Measurements from ENCODE around the gene CRYBG1.
A peak's percentile ranks its signal among the peaks of the same experiment; 100 is the strongest.

CRYBG1 gene, protein sequence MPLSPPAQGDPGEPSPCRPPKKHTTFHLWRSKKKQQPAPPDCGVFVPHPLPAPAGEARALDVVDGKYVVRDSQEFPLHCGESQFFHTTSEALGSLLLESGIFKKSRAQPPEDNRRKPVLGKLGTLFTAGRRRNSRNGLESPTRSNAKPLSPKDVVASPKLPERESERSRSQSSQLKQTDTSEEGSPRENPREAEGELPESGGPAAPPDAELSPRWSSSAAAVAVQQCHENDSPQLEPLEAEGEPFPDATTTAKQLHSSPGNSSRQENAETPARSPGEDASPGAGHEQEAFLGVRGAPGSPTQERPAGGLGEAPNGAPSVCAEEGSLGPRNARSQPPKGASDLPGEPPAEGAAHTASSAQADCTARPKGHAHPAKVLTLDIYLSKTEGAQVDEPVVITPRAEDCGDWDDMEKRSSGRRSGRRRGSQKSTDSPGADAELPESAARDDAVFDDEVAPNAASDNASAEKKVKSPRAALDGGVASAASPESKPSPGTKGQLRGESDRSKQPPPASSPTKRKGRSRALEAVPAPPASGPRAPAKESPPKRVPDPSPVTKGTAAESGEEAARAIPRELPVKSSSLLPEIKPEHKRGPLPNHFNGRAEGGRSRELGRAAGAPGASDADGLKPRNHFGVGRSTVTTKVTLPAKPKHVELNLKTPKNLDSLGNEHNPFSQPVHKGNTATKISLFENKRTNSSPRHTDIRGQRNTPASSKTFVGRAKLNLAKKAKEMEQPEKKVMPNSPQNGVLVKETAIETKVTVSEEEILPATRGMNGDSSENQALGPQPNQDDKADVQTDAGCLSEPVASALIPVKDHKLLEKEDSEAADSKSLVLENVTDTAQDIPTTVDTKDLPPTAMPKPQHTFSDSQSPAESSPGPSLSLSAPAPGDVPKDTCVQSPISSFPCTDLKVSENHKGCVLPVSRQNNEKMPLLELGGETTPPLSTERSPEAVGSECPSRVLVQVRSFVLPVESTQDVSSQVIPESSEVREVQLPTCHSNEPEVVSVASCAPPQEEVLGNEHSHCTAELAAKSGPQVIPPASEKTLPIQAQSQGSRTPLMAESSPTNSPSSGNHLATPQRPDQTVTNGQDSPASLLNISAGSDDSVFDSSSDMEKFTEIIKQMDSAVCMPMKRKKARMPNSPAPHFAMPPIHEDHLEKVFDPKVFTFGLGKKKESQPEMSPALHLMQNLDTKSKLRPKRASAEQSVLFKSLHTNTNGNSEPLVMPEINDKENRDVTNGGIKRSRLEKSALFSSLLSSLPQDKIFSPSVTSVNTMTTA (N-terminal part only)

DNA sequence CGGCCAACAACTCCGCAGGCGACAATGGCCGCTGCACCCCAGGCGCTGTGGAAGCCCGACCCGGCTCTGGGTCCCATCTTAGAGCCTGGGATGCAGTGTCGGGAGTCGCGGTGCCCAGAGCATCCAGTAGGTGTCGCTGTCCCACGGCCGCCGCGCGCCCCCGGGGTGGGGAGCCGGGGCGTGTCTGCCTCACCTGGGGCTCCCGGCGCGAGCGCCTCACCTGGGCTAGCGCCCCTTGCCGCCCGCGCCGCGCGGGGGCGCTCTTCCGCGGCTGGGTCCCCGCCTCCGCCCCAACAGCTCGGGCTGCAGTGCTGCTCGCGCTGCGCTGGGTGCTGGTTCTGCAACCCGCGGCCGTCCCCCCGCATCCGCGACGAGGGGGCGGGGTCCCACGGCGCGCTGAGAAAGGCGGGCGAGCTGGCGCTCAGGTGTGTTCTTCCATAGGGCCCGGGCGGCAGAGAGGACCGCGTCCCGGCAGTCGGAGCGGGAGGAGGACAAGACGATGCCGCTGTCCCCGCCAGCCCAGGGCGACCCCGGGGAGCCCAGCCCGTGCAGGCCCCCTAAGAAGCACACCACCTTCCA, at the start of gene CRYBG1:
TSS of gene CRYBG1 (plus strand) at position 308 of the 579 bp plus-strand sequence. CDS start at position 500, 192 bp downstream.
- DNase-seq, result peak; percentile 66 to 78

DNA sequence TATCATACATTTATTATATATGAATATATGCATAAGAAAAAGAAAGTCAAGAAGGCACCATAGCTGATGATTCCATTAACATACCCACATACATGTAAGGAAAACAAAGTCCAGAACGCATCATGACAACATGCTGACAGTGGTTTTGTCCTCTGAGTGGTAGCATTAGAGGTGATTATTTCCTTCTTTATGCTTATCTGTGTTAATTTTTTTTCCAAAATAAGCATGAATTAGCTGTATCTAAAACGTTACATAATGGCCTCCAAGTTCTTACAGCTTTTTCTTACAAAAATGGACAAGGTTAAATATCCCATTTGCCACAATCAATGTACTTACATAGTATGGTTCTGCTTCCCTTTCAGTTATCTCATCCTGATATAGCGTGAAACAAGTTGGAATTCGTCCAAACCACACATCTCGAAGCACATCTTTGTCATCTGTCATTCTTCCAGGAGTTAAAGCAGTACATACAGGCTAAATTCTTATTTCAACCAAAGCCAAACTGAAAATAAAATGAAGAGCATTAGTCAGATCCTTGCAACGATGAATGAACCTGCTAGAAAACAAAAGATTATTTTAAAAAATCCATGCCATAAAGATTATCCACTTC, 44.6 kb upstream of the CRYBG1 start:
- no peak for DNase-seq

DNA sequence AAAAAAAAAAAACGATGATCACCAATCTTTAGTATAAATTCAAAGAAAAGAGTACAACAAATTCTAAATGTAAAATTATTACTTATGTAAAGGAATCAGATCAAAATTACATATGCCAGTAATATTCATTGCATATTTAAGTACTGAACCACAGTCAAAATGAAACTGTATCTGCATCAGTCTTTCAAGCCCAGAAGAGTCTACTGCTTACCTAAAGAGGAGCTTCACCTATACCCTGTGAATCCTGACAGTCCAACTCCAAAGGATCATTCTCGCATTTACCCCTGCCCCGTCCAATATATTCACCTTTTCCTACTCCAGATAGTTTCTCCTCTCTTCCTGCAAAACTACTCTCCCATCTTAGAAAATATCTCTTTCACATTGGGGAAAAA, 44.1 kb upstream of the CRYBG1 start:
- DNase-seq, result no peak

DNA sequence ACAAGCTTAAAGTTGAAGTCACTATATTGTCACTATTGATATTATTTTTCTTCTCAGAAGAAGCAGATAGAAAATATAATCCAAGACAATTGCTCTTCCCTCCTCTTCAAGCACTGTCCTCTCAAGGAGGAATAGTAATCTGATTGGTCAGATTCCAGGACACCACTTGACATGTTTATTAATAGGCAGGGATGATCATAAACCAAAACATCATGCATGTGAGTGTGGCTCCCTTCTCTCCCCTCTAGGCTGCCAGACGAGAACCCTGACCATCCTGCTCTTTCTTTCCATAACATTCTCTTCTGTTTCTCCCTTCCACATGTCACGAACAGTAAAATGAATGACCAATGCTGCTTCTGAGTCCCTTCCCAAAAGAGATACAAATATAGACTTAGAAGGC, 42.5 kb upstream of the CRYBG1 start:
- no peak for DNase-seq

DNA sequence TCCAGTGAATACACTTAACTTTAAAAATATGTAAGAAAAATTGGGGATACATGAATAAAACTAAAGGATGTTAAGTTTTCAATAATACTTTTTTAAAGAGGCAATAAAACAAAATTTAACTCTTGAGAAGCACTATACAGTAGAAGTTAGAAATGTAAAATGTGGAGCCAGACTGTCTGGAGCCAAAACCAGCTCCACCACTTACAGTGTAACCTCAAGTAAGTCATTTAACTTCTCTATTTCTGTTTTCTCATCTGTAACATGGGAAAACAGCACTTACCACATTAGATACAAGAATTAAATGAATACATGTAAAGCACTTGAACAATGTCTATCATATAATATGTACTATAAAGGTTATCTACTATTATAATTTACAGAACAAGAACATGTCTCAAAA, 41.7 kb upstream of the CRYBG1 start:
- no peak for DNase-seq

DNA sequence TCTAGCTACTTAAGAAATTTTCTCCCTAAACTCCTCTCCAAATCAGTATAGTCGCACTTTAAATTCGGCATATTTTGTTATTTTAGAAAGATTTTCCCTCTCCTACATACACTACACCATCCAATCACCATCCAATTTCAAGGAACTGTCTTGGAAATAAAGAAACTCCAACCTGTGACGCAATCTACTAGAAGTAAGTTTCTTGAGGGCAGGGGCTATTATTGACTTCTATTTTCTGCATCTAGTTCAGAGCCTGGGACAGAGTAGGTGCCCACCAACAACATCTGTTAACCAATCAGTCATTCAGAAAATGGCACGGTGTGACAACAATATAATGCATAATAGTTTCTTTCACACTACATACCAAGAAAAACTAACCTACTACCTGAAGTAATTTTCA, 38.6 kb upstream of the CRYBG1 start:
- DNase-seq, result no peak

DNA sequence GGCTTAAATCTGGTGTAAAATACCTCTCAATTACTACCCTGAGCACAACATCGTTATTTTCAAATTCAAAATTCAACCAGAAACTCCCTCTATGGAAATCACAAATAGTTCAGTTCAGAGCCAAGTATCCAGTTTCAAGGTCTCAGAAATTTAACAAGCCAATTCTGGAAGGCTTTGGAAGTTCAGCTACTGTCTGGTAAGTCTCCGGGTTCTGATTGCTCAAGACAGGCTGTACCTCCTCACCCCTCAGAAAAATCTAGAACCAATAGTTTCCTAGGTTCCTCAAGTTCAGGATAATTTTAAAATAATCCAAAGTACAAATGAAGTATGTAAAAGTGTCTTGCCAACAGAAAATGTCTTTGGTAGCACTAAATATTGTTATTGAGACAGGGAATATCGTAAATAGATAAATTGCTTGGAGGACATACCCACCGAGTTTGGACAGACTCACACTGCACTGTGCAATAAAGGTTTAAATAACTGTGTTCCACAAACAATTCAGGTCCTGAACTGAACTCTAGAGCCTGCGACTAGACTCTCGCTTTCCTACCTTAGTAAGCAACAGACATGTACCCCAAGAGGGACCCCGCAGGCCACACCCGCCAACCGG, 35.7 kb upstream of the CRYBG1 start:
- no peak for DNase-seq

DNA sequence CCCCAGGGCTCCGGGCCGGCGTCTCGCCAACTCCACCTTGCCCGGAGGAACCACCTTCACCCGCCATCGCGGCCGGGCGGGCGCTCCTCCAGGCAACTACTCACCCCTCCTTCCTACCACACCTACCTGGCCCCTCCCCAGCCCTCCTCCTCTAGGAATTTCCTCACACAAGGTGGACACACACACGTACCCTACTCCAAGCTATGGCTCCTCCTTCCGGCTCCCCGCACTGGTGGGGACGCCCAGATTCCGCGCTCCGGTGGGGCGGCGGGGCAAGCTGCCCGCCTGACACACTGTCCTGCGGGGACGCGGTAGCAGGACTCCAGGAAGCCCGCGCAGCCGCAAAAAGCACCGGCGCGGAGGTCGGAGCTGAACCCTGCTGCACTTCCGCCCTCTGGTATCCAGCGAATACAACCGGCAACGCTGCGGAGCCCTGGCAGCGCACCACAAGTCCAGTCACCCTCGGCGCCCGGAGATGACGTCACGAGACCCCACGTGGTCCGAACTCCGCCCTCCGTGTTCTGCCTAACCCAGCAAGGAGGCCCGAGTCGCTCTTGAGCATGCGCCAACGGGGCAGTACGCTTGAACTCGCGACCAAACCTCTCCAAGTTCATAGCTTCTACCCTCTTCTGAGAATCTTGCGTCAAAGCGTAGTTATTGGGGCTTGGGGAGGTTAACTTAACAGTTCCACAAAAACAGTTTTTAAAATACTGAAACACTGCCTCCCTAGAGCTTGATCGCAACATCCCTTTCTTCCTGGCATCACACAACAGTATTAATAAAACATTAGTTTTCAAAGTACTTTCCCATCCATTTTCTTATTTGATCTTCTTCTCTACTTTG, 35.0 kb upstream of the CRYBG1 start, which contains the start of gene ATG5:
TSS of gene ATG5 (minus strand) at position 425 of the 843 bp plus-strand sequence. CDS start 9,552 bp downstream, outside the sequence.
- peak; percentile 99 to 100 for DNase-seq

DNA sequence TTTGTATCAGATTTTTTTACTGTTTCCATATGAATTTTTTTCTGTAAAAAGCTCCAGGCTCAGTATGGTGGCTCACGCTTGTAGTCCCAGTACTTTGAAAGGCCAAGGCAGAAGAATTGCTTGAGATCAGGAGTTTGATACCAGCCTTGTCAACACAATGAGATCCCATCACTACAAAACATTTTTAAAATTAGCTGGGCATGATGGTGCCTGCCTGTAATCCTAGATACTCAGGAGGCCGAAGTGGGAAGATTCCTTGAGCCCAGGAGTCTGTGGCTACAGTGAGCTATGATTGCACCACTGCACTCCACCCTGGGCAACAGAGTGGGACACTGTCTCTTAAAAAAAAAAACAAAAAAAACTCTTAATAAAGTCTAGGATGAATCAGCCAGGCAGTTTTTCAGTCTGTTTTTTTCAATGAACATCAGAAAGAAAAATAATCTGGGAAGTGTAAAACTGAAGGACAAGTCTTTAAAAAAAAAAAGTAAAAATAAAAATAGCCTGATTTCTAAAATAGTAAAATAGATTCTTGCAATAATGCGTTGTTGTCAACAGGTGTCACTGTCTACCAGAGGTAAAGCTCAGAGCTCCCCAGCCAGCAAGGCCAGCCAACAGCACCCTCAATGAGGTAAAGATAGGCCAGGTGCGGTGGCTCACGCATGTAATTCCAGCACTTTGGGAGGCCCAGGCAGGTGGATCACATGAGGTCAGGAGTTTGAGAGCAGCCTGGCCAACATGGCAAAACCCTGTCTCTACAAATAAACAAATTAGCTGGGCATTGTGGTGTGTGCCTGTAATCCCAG, 25.7 kb upstream of the CRYBG1 start:
- DNase-seq, result peak; percentile 33 to 38

DNA sequence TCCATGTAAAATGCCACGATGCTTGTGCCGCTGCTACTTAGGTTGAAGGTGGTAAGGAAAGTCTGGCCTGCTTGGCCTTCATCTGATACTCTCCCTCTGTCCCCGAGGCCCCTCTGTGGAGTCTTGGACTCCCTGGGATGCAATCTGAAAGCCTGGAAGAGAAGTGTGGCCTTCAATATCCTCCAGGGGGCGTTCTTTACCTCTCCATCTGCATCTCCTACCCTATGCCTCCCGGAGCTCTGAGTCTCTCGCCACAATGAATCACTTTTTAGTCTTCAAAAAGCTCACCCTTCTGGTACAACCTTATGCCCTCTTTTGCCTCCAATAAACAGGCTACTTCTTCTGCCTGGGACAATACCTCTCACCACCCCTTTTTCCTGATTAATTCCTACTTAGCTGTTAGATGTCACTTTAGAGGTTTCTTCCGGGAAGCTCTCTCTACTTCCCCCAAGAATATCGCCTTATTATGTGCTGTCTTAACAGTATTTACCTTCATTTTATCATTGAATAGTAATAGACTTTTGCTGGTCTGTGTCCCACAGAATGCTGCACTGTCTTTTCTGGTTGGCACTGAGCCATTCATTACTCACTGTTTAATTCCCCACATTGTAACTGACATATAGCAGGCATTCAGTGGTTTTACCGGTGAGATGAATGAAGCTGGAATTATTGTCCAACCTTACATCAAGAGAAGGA, 21.0 kb upstream of the CRYBG1 start:
- peak; percentile 21 to 32 for DNase-seq

DNA sequence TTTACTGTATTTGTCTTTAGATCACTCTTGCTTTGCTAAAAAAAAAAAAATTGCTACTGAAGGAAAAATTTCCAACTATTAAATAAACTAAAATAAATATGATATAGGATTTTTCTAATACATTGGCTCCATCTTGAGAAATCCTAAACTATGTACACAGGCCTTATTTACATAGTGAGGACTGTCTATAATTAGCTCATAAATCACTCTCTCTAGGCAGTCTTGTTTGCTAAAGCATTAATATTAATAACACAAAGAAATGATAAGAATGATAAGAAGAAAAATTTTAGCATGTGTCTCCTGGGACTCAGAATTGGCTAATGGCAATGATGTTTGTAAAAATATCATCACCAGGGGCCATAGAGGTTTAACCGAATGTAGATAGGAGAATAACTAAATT, 13.3 kb upstream of the CRYBG1 start:
- no peak for DNase-seq

DNA sequence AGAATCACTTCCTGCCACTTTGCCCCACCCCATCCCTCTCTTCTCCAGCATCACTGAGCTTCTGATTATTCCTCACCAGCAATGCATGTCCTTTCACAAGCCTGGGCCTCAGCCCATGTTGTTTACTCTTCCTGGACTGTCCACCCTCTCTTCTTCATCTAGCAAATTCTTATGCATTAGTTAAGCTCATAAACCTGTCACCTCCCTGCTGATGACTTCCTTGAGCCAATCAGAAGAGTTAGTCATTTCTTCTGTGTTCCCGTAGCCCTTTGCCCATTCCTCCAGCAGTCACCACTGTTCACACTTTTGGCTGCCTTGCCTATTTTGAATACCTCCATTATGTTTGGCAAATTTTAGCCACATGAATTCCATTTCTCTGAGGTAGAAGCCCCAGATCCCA, 4.1 kb upstream of the CRYBG1 start:
- no peak for DNase-seq

DNA sequence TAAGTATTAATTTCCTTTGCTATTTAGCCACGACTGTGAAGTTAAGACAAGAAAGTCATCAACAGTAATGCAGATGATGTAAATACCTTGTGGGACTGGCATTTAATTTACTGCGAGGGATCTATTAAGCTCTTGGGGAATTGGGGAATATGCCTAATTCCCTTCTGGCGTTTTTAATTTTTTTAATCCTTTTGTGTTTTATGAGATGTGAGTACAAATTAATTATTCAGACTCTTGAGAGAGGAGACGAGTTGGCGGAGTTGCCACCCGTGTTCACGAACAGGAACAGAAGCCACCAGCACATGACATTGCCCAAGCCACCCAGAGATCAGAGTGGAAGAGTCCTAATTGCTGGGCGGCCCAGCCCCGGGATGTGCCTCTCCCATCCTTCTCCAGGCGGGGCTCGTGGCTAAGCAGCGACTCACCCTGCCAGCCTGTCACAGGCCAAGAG, 533 bp upstream of the CRYBG1 start:
- no peak for DNase-seq

DNA sequence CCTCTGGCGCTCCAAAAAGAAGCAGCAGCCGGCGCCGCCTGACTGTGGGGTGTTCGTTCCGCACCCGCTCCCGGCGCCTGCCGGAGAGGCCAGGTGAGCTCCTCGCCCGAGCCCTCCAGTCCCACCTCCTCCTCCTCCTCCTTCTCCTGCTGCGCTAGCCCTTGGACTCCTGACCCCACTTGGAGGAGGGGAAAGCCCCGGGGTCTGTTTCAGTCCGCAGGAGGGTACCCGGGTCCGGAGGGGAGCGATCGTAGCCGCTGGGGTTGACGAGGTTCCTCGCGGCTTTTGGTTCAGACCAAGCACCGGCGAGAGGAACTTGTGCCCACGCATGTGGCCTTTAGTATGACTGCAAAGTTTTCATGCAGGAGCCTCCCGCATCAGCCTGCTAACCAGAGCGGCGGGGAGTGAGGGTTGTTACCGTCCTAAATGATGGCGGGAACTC, 493 bp downstream of the CRYBG1 start:
- DNase-seq, result peak; percentile 11 to 19

DNA sequence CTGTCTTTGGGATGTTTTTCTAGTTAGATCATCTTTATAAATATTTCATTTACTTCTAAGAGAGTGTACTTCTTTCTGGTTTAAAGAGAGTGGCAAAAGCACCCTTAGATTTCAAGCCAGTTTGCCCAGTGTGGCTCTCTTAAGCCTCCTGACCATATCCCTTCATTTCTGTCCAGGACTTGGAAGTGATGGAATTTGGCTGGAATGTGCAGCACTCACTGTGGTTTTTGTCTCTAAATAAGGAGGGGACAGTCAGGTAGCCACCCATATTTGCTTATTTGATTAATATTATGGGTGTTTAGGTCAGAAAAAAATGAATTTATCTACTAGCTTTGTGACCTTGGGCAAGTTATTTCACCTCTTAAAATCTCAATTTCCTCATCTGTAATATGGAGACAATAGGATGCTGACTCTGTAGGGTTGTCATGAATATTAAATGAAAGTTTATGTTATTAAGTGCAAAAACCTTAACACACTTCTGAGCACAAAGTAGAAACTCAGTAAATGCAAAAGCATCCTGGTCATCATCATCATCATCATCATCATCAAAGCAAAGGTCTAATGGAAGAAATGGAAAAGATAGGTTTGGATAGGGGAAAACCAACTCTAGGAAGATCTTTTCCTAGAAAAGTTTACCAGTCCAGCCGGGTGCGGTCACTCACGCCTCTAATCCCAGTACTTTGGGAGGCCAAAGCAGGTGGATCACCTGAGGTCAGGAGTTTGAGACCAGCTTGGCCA, 3.1 kb downstream of the CRYBG1 start:
- no peak for DNase-seq

DNA sequence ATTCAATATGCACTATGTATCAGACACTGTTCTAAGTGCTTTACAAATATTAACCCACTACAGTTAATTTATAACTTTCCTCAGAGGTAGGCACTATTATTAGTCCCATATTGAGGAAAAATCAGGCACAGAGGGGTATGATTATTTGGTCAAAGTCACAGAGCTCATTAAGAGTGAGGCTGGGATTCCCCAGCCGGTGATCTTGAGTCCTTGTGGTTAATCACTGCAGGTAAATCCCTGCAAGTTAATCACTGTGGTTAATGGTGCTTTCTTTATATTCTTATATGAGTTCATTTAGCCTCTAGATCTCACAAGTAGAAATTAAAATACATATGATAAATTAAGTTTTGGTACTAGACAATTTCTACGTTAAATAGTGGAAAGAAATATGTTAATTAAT, 9.2 kb downstream of the CRYBG1 start:
- no peak for DNase-seq

DNA sequence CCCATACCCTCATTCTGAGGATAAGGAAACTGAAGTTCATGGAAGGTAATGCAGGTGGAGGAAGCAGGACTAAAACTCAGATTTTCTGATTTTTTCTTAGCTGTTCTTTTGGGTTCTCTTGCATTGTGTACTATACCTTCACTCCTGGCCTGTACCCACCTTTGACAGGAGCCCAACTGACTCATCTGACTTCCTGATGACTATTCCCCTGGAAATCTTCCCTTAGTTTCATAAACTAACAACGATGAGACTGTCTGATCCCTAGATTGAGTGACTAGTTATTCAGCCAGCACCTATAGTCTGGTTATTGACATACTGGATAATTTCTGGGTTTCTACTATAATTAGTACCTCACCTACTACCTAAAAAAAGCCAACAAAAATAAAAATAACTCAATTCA, 10.1 kb downstream of the CRYBG1 start:
- DNase-seq, result no peak

DNA sequence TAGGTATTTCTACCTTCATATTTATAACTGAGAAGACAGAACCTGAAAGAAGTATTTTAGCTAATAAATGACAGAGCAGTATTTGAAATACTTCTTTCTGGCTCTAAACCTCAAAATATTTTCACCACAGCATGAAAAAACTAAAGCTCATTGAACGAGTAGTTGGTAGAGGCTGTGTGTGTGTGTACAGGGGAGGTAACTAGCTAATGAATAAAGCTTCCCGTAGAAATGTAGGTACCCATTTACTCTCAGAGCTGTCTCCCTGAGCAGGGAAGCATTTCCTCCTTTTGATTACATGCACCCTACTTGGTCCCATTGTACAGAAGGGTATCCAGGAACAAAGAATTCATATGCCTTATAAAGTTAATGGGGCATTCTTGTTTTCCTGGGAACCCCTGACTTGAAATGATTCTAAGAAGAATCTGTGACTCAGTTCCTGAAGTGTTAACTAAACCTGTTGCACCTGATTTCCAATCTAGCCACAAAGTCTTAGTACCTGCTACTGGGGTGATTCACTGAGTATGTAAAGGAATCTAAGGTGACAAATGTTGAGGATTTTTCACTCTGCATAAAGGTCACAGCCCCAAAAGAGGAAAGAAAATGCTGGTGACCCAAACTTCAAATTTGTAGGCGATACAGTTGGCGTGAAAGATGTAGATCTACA, 12.5 kb downstream of the CRYBG1 start:
- no peak for DNase-seq
